Fibroblast of skin of scalp (primary cell): ENCODE data around the gene EIF4G2. TPM values are rescaled to one million over a fixed set of nuclear protein-coding genes. Genes with fewer than 3 reads are reported as not detected.
"Not testable (repeated sequence)": the region's sequence is repeated elsewhere in the genome, so short reads cannot be mapped to it uniquely, and the experiment has no call there.

ENCODE experiments used
- DNase-seq: peaks from one replicate; pipeline ENCODE4 v3.0.0-alpha.2; 2013
- polyA plus RNA-seq, 2 experiments: library from polyadenylated mRNA; unstranded; fragments of 120-200 nt; gene quantifications; one replicate each; pipeline ENCODE4 v1.2.1, GENCODE V29; 2013; ENCODE audit not compliant: insufficient read length in 2 of 2

Gene EIF4G2
- 999 TPM for polyA plus RNA-seq (2013, experiment 1 of 2; ENCODE audit: insufficient read length)
- polyA plus RNA-seq (2013, experiment 2 of 2; ENCODE audit: insufficient read length): 1,059 TPM

DNA sequence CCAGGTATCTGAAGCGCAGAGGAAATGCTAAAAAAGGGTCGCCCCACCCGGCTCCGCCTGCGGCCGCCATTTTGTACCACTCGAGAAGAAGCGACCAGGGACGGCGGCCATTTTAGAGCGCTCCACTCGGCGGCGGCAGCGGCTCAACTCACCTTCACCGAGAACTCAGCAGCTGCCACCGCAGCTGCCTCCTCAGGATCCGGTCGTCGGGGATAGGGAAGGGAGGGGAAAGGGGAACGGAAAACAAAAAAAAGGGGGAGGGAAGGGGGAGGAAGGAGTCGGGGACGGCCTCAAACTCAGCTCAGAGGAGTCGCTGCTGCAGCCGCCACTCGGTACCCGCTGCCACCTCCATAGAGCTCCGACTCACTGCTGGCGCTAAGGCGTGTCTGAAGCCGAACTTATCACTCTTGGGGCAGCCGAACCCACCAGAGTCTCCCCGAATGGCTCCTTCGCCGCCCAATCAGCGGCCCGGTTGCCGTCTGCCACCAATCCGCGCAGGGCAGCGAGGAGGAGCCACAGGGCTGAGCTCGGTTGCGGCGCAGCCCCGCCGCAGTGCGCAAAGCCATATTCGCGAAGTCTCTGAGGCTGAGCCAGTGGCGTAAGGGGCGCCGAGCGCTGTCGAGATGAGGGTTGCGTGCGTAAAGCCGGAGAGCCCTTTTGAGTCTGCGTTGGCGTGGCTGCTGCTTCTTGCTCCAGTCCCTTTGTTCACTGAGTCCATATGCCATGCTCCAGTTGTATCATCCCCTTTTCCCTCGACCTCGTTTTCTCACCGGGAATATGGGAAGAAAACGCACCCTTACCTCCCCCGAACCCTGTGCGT lies at the start of gene EIF4G2:
TSS of gene EIF4G2 (minus strand) at position 374 of the 820 bp plus-strand sequence.
- DNase-seq: peak; percentile 99

DNA sequence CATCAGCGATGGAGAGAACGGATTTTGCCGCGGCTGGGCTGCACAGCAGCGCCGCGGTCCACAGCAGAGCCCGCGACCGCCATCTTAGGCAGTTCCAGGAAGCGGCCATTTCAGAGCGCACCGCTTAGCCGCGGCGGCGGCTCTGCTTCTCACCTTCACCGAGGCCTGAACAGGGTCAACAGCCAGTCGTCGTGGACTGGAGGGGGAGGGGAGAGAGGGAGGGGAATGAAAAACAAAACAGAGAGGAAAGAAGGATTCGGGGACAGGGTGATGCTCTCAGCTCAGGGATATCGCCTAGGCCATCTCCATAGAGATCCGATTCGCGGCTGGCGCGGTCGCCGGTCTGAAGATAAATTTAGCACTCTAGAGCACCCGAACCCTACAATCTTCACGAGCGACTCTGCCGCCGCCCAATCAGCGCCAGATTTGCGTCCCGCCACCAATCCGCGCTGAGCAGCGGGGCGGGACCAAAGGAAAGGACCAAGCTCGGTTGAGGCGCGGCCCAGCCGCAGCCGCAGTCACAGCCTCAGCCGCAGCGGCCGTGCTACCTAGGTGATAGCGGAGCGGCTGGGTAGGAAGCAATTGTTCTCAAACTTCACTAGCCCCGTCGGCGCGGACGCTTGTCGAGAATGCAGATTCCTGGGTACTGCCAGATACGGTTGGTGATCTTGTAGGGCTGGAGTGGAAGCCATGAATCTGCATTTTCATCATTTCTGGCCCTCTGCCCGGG lies 49.1 kb upstream of the EIF4G2 start, which contains the start of gene ZBED5:
TSS of gene ZBED5 (minus strand) at position 345 of the 730 bp plus-strand sequence. CDS start 3,108 bp downstream, outside the sequence.
- peak; percentile 98 for DNase-seq

DNA sequence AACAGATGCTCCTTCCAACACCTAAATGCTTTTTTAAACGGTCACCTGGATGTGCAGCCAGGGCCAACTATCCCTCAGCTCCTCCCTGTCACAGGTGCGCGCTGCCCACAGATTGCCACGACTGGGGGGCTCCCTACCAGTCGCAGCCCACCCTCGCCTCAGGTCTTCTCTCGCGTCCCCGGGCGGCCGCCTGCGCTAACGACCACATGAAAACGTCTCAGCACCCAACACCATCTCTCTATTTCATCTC lies 48.7 kb upstream of the EIF4G2 start:
- DNase-seq: no peak

DNA sequence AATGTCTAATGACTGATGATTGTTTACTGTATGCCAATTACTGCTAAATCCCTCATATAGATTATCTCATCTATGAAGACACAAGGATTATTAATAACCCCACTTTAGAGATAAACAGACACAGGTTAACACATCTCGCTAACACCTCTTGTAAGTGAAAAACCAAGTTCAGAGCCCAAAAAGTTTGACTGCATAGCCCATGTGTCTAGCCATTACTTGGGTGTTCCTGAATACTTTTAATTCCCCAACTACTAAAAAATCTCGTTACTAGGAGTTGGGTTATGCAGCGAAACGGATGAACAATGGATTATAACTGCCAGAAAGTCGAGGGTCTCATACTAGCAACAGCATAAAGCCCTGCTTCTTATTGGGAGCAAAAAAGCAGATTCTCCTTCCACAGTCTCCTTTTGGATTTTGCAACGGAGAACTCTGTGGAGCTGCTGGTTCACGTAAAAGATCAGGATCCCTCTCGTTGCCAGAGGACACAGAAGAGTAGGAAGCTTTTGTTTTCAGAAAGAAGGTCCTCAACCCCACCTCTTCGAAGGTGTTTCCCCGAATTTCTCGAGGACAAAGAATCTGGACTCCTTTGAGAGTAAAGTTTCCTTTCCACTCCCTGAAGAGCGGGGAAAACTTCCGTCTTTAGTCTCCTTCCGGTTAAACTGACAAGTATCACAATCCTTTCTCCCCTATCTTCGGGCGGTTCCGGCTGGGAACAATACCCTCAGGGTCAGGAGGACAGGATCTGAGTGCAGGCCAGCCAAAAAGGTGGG lies 48.1 kb upstream of the EIF4G2 start:
- DNase-seq: peak; percentile 43

DNA sequence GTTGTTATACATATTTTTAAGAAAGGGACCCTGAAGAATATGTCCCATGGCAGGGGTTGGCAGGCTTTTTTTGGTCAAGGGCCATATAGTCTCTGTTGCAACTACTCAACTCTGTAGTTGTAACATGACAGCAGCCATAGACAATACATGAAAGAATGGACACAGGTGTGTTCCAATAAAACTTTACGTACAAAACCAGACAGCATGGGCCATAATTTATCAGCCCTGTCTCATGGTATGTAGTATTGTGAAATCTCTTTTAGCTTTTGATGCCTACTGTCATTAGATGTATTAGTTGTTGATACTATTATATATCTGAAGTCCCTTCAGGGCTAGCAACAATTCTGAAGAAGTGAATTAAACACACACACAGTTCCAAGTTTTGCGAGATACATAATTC lies 46.6 kb upstream of the EIF4G2 start:
- no peak for DNase-seq

GRCh38 chr11:10847960-10848860 lies 39.5 kb upstream of the EIF4G2 start:
- DNase-seq: no peak

DNA sequence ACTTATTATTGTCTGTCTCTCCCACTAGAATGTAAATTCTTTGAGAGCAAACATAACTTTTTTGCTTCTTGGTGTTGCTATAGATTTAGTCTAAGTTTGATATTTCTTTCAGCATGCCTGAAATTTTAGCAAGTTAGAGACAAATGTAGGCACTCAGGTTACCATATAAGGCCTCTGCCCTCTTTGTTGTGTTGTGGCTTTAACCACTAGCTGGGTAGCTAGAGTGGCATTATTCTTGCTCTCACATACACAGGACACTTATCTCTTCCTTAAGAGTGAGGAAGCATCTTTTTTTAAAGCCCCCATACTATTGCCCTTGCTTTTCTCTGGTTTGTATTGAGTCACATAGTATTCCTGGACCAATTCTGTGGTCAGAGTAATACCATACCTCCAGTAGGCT lies 37.9 kb upstream of the EIF4G2 start:
- no peak for DNase-seq

DNA sequence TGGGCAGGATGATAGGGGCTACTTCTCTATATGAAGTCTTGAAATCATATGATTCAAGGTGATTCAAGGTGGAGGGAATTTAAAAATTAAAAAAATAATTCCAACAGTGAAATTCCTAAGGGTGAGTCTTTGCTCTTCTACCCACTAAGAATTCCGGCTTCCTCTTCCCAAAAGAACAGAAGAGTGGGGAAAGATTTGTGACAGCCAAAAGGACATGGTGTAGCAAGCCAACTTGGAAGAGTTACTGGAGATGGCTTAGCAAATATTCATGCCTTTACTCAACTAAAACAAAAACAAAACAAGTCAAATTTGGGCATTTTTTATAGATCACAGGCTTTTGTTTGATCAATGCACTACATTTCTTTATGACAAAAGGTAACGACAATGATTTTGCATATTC lies 36.9 kb upstream of the EIF4G2 start:
- DNase-seq: no peak

- DNase-seq: peak; percentile 36
These were observed 36.1 kb upstream of the EIF4G2 start for GRCh38 chr11:10844796-10845195.

GRCh38 chr11:10844356-10844755 lies 35.6 kb upstream of the EIF4G2 start:
- DNase-seq: peak; percentile 25

DNA sequence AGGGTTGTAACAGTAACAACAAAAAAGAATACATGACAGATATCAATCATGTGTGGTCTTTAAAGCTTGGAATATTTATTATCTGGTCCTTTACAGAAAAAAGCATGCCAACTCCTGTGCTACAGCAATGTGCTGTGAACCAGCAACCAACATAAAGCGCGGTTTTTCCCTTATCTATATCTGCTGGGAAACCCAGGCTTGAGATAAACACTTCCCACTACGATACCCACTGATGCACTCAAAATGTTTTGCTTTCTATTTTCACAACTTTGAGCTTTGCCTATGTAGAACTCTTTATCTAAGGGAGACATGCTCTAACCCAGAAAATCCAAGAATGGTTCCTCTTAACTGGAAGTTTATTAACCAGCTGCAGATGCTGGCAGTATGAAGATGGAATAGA lies 30.2 kb upstream of the EIF4G2 start:
- DNase-seq: no peak

- no peak for DNase-seq
These were observed 29.4 kb upstream of the EIF4G2 start for GRCh38 chr11:10838083-10838482.

DNA sequence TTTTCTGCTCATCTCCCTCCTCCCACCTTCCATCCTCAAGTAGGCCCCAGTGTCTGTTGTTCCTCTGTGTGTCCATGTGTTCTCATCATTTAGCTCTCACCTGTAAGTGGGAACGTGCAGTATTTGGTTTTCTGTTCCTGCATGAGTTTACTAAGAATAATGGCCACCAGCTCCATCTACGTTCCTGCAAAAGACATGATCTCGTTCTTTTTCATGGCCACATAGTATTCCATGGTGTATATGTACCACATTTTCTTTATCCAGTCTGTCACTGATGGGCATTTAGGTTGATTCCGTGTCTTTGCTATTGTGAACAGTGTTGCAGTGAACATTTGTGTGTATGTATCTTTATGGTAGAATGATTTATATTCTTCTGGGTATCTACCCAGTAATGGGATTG lies 28.2 kb upstream of the EIF4G2 start:
- not testable (repeated sequence) for DNase-seq

DNA sequence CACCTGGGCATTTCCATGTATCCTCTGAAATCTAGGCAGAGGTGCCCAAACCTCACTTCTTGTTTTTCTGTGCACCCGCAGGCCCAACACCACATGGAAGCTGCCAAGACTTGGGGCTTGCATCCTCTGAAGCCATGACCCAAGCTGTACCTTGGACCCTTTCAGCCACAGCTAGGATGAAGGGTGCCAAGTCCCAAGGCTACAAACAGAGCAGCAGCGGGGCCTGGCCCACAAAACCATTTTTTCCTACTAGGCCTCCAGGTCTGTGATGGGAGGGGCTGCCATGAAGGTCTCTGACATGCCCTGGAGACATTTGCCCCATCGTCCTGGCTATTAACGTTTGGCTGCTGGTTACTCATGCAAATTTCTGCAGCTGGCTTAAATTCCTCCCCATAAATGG lies 20.4 kb upstream of the EIF4G2 start:
- DNase-seq: no peak

DNA sequence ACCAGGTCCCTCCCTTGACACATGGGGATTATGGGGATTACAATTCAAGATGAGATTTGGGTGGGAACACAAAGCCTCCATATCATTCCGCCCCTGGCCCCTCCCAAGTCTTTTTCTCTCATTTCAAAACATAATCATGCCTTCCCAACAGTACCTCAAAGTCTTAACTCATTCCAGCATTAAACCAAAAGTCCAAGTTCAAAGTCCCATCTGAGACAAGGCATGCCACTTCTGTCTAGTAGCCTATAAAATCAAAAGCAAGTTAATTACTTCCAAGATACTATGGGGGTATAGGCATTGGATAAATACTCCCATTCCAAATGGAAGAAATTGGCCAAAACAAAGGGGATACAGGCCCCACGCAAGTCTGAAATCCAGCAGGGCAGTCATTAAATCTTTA lies 19.7 kb upstream of the EIF4G2 start:
- DNase-seq: no peak

DNA sequence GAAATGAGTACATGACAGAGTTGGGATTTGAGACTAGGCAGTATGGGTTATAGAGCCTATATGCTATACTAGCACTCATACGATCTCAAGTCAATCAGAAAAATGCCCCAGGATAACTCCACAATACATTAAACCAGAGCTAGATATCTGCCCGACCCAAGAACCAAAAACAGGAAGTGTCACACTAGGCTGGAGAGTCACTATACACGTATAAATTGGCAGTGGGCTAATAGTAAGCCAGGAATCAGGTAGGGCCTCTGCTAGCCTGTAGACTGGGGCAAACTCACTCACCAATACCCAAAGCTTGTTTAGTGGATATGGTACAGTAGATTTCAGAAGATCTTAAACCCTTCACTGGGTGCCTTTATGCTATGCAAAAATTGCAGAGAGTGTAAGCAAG lies 16.2 kb upstream of the EIF4G2 start:
- DNase-seq: no peak

DNA sequence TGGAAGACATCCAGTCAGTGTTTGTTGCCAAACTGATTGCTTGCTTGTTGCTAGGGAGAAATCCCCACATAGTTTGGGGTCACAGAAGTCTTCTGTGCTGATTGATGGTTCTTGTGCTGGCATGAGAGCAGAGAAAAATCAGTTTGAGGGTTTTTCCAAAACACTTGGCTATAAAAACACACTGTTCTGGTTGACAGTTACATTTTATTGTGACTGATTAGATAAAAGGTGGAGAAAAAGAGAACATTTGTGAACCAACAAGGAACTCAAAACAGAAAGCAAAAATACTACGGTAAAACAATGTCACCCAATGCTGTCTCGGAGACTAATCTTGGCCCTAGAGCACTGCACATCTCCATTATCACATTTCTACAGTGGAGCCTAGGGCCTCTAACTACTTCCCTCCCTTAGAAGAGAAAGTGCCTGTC lies 14.4 kb upstream of the EIF4G2 start:
- no peak for DNase-seq

DNA sequence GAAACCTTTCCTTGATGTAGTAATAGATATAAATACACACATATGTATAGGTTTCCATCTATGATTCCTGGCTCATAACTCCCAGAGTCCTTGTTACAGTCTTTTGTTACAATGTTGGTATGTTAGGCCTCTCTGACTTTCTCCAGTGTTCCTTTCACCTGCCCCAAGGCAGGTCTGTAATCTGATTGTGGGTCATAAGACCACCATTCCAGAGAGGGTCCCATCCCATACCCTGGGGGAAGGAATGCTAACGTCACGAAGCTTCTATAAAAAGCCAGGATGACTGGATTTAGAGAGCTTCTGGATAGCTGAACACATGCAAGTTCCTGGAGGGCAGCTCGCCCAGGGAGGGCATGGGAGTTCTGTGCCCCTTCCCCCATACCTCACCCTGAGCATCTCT lies 13.8 kb upstream of the EIF4G2 start:
- not testable (repeated sequence) for DNase-seq

GRCh38 chr11:10818594-10818993 lies 9.9 kb upstream of the EIF4G2 start:
- peak; percentile 87 for DNase-seq

- no peak for DNase-seq
These were observed 5.2 kb upstream of the EIF4G2 start for GRCh38 chr11:10813945-10814344.

GRCh38 chr11:10809373-10810160 lies 841 bp upstream of the EIF4G2 start:
- peak; percentile 91 for DNase-seq
